Erythroblast (primary cell): ENCODE results near the gene TBCA.

Experiments used
- GATA1 ChIP-seq: IDR thresholded peaks from 2 replicates; pipeline ENCODE4 v1.6.1; 2011; ENCODE audit warnings: low read depth, mild to moderate bottlenecking, control low read depth, low read length, moderate library complexity
- POLR2A ChIP-seq: IDR thresholded peaks from 2 replicates; pipeline ENCODE4 v1.6.1; 2011; ENCODE audit warnings: mild to moderate bottlenecking, low read length

DNA sequence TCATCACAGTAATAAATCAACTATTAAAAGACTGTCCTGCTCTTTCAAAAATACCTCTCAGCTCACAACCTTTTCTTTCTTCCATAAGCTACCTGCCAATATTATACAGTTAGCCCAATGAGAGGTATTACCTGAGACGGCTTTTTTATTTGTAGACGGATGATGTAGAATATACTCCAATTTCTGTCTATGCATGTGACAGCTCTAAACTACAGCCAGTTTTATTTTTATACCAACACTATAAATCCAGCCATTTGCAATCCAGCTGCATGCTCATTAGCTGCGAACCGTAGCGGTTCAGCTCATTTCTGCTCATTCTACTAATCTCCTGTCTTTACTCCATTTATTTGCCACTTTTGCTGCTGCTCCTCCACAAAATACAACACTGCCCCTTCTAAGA is 51.2 kb downstream of the TBCA start:
- TF ChIP-seq POLR2A (no peak), GATA1 (no peak)
